ENCODE results near the gene CAPN13. TPM values are rescaled to one million over a fixed set of nuclear protein-coding genes. Genes with fewer than 3 reads are reported as not detected.

Gene CAPN13
- total and polyA plus RNA-seq, 2 donors (not counting 3 experiments of a cell fraction or from before 2014, with no cell fraction given), result not detected

GRCh38 chr2:30821960-30822359 is 14.7 kb upstream of the CAPN13 start:
- Histone ChIP-seq H3K4me2 (ENCODE audit: insufficient read depth, low read length) (no peak overlapping the region), H3K4me3 (replicated peaks in 1 of 3; ENCODE audit: insufficient read depth in 1 of 3, low read depth in 1 of 3, low read length in 3 of 3) (no peak overlapping the region), H3K36me3 (ENCODE audit: control insufficient read depth in 2 of 2, extremely low read depth in 1 of 2, insufficient read depth in 2 of 2, low read length in 2 of 2) (no peaks in the 10 kb centered on the region), H3K27ac (ENCODE audit: insufficient read depth, low read depth, low read length) (no peak overlapping the region), H3K27me3 (ENCODE audit: control insufficient read depth in 2 of 2, insufficient read depth in 2 of 2, low read length in 2 of 2) (no peaks in the 10 kb centered on the region), H2AFZ (ENCODE audit: low read depth, low read length) (no peak overlapping the region), H3K9me3 (replicated peaks; ENCODE audit: control insufficient read depth, insufficient read depth, low read length) (peaks cover 4% of the 10 kb centered on the region), H3K4me1 (ENCODE audit: control insufficient read depth, extremely low read depth, insufficient read depth, low read length) (no peaks in the 10 kb centered on the region), H3K9ac (replicated peaks; ENCODE audit: extremely low read depth, insufficient read depth, low read length) (no peak overlapping the region), H3K79me2 (ENCODE audit: control insufficient read depth, insufficient read depth, low read length) (no peaks in the 10 kb centered on the region), H4K20me1 (replicated peaks; ENCODE audit: control insufficient read depth, extremely low read depth, insufficient read depth, low read length) (no peaks in the 10 kb centered on the region), H3K9me1 (replicated peaks; ENCODE audit: control insufficient read depth, extremely low read depth, insufficient read depth, low read length) (no peaks in the 10 kb centered on the region)
- FAIRE-seq, result no peak
- POLR2A ChIA-PET, result no interaction called here
- dilution Hi-C loops (cut with MboI; ENCODE audit: extremely low pct_ligation_motif_present, low sequenced_read_pairs) (no loop called here), intact Hi-C loops (cut with micrococcal nuclease) (no loop called here)
- no peak for DNase-seq (ENCODE audit: low read depth, low spot score)
- no TSS peak for BruUV-seq (replicated peaks)
- TF ChIP-seq GATA2 (IDR thresholded peaks at IDR 0.05; ENCODE audit: insufficient read depth, insufficient read length, low read depth, low read length) (no peak), POLR2A (IDR thresholded peaks at IDR 0.05; ENCODE audit: low read depth, low read length) (no peak), MYC (IDR thresholded peaks at IDR 0.05; ENCODE audit: low read depth, low read length) (no peak), MAX (IDR thresholded peaks at IDR 0.05; ENCODE audit: insufficient read depth, insufficient read length) (no peak), FOS (IDR thresholded peaks at IDR 0.05; ENCODE audit: borderline replicate concordance, insufficient read depth, low read length) (no peak), JUN (IDR thresholded peaks at IDR 0.05; ENCODE audit: borderline replicate concordance, insufficient read depth, insufficient read length, low read depth) (no peak), POLR2AphosphoS5 (IDR thresholded peaks at IDR 0.05; ENCODE audit: insufficient read depth, low read depth, low read length) (no peak), EZH2 (IDR thresholded peaks at IDR 0.05; ENCODE audit: borderline replicate concordance, low read depth, low read length, severe bottlenecking) (no peak), CTCF (IDR thresholded peaks at IDR 0.05; ENCODE audit: extremely low read depth in 1 of 2, insufficient read depth in 1 of 2, low read depth in 1 of 2, low read length in 2 of 2) (no peak)
- CTCF ChIA-PET, result no interaction called here

All from endothelial cell of umbilical vein (primary cell).